ENCODE measurements around the gene SOX15. TPM values are rescaled to one million over a fixed set of nuclear protein-coding genes. Genes with fewer than 3 reads are reported as not detected.

The SOX15 gene
- total and polyA plus RNA-seq, 2 of the 13 experiments (the other 11 are each of a cell fraction or from before 2014, with no cell fraction given), result 0.07 to 0.18 TPM

DNA sequence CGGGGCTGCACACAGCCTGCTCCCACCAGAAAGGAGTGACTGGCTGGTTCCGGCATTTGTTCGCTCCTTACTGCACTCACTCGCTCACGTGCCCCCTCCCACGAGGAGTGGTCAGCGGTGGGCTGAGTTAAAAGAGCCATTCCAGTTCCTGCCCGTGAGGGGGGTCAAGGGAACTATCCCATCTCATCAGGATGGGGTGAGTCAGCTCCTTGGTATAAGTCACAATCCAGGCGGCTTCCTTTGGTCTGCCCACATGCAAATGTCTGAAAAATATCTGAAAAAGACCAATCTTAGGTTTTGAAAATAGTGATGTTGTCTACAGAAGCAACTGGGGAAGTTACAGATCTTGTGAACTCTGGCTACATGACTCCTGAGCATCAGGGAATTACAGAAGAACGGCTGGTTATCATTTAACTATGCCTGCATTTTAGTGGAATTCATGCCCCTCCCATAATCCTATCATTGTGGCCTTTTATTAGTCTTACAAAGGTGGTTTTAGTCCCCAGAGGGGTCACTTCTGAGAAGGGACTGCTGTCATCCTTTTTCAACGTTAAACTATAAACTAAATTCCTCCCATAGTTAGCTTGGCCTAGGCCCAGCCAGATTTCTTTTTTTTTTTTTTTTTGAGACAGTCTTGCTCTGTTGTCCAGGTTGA is 50.9 kb downstream of the SOX15 start (continued):
- TF ChIP-seq, protein P1, sequence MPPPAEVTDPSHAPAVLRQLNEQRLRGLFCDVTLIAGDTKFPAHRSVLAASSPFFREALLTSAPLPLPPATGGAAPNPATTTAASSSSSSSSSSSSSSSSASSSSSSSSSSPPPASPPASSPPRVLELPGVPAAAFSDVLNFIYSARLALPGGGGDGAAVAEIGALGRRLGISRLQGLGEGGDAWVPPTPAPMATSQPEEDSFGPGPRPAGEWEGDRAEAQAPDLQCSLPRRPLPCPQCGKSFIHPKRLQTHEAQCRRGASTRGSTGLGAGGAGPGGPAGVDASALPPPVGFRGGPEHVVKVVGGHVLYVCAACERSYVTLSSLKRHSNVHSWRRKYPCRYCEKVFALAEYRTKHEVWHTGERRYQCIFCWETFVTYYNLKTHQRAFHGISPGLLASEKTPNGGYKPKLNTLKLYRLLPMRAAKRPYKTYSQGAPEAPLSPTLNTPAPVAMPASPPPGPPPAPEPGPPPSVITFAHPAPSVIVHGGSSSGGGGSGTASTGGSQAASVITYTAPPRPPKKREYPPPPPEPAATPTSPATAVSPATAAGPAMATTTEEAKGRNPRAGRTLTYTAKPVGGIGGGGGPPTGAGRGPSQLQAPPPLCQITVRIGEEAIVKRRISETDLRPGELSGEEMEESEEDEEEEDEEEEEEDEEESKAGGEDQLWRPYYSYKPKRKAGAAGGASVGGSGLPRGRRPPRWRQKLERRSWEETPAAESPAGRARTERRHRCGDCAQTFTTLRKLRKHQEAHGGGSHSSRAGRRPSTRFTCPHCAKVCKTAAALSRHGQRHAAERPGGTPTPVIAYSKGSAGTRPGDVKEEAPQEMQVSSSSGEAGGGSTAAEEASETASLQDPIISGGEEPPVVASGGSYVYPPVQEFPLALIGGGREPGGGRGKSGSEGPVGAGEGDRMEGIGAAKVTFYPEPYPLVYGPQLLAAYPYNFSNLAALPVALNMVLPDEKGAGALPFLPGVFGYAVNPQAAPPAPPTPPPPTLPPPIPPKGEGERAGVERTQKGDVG (CRISPR knock-in tag; IDR thresholded peaks at IDR 0.05; ENCODE audit: borderline replicate concordance), result no peak
- no peak for TF ChIP-seq ZNF879 (CRISPR knock-in tag; IDR thresholded peaks at IDR 0.05)
- TF ChIP-seq, protein P2, sequence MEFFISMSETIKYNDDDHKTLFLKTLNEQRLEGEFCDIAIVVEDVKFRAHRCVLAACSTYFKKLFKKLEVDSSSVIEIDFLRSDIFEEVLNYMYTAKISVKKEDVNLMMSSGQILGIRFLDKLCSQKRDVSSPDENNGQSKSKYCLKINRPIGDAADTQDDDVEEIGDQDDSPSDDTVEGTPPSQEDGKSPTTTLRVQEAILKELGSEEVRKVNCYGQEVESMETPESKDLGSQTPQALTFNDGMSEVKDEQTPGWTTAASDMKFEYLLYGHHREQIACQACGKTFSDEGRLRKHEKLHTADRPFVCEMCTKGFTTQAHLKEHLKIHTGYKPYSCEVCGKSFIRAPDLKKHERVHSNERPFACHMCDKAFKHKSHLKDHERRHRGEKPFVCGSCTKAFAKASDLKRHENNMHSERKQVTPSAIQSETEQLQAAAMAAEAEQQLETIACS (CRISPR knock-in tag; IDR thresholded peaks at IDR 0.05), result no peak

Small RNA genes within 50 kb of the gene (small RNA-seq; reads per million reads assigned to genes)
- gene CD68 (ENCODE audit: insufficient read depth in 2 of 3, insufficient read length in 3 of 3, low read depth in 2 of 3, low replicate concordance in 1 of 3), result 0 reads per million in 3 experiments
- gene SNORA48 (ENCODE audit: insufficient read depth in 2 of 3, insufficient read length in 3 of 3, low read depth in 2 of 3, low replicate concordance in 1 of 3), result 0 reads per million in 3 experiments
- gene SNORD10 (ENCODE audit: insufficient read depth in 2 of 3, insufficient read length in 3 of 3, low read depth in 2 of 3, low replicate concordance in 1 of 3), result 0 reads per million in 3 experiments

Other genes starting within 250 kb of the SOX15 start
- gene KCTD11, start 237.9 kb downstream of the SOX15 start, total RNA-seq (2016; rRNA removed; fragmentation: Illumina TruSeq; extraction: Trizol), result 1.3 and 1.6 TPM in 2 replicates
- gene KCTD11, start 237.9 kb downstream of the SOX15 start, polyA plus RNA-seq (2011; rRNA removed), result 2.6 and 3.1 TPM in 2 replicates
- gene TMEM95, start 234.9 kb downstream of the SOX15 start, total RNA-seq (2016; rRNA removed; fragmentation: Illumina TruSeq; extraction: Trizol), result not detected in 2 replicates
- gene TMEM95, start 234.9 kb downstream of the SOX15 start, polyA plus RNA-seq (2011; rRNA removed), result not detected in 2 replicates
- 1.7 and 2.0 TPM in 2 replicates for gene TNK1, start 209.0 kb downstream of the SOX15 start, total RNA-seq (2016; rRNA removed; fragmentation: Illumina TruSeq; extraction: Trizol)
- gene TNK1, start 209.0 kb downstream of the SOX15 start, polyA plus RNA-seq (2011; rRNA removed), result 3.5 and 3.7 TPM in 2 replicates
- 5.6 and 6.0 TPM in 2 replicates for gene PLSCR3, start 195.6 kb downstream of the SOX15 start, total RNA-seq (2016; rRNA removed; fragmentation: Illumina TruSeq; extraction: Trizol)
- gene PLSCR3, start 195.6 kb downstream of the SOX15 start, polyA plus RNA-seq (2011; rRNA removed), result 6.1 and 6.2 TPM in 2 replicates
- 231 and 246 TPM in 2 replicates for gene TMEM256, start 186.0 kb downstream of the SOX15 start, total RNA-seq (2016; rRNA removed; fragmentation: Illumina TruSeq; extraction: Trizol)
- gene TMEM256, start 186.0 kb downstream of the SOX15 start, polyA plus RNA-seq (2011; rRNA removed), result 240 and 252 TPM in 2 replicates
- gene NLGN2, start 182.2 kb downstream of the SOX15 start, total RNA-seq (2016; rRNA removed; fragmentation: Illumina TruSeq; extraction: Trizol), result 1.4 and 1.9 TPM in 2 replicates
- 11.0 and 15.1 TPM in 2 replicates for gene NLGN2, start 182.2 kb downstream of the SOX15 start, polyA plus RNA-seq (2011; rRNA removed)
- gene SPEM1, start 169.8 kb downstream of the SOX15 start, total RNA-seq (2016; rRNA removed; fragmentation: Illumina TruSeq; extraction: Trizol), result not detected in 2 replicates
- not detected in 2 replicates for gene SPEM1, start 169.8 kb downstream of the SOX15 start, polyA plus RNA-seq (2011; rRNA removed)
- gene SPEM2, start 164.5 kb downstream of the SOX15 start, total RNA-seq (2016; rRNA removed; fragmentation: Illumina TruSeq; extraction: Trizol), result not detected in 2 replicates
- gene SPEM2, start 164.5 kb downstream of the SOX15 start, polyA plus RNA-seq (2011; rRNA removed), result not detected in 2 replicates
- not detected in 2 replicates for gene SPEM3, start 161.2 kb downstream of the SOX15 start, total RNA-seq (2016; rRNA removed; fragmentation: Illumina TruSeq; extraction: Trizol)
- gene SPEM3, start 161.2 kb downstream of the SOX15 start, polyA plus RNA-seq (2011; rRNA removed), result not detected in 2 replicates
- 2.0 and 3.1 TPM in 2 replicates for gene TMEM102, start 154.7 kb downstream of the SOX15 start, total RNA-seq (2016; rRNA removed; fragmentation: Illumina TruSeq; extraction: Trizol)
- 1.6 and 2.8 TPM in 2 replicates for gene TMEM102, start 154.7 kb downstream of the SOX15 start, polyA plus RNA-seq (2011; rRNA removed)
- 0.20 and 0.55 TPM in 2 replicates for gene FGF11, start 150.6 kb downstream of the SOX15 start, total RNA-seq (2016; rRNA removed; fragmentation: Illumina TruSeq; extraction: Trizol)
- 7.0 and 7.6 TPM in 2 replicates for gene FGF11, start 150.6 kb downstream of the SOX15 start, polyA plus RNA-seq (2011; rRNA removed)
- 3.6 and 5.4 TPM in 2 replicates for gene CHRNB1, start 145.0 kb downstream of the SOX15 start, total RNA-seq (2016; rRNA removed; fragmentation: Illumina TruSeq; extraction: Trizol)
- gene CHRNB1, start 145.0 kb downstream of the SOX15 start, polyA plus RNA-seq (2011; rRNA removed), result 33.7 and 39.6 TPM in 2 replicates
- 3.3 and 4.3 TPM in 2 replicates for gene ZBTB4, start 110.5 kb downstream of the SOX15 start, total RNA-seq (2016; rRNA removed; fragmentation: Illumina TruSeq; extraction: Trizol)
- gene ZBTB4, start 110.5 kb downstream of the SOX15 start, polyA plus RNA-seq (2011; rRNA removed), result 7.4 and 7.9 TPM in 2 replicates
- 0.07 TPM in 1 of 2 replicates, not detected in the other for gene SLC35G6, start 108.6 kb downstream of the SOX15 start, total RNA-seq (2016; rRNA removed; fragmentation: Illumina TruSeq; extraction: Trizol)
- 0.04 TPM in 1 of 2 replicates, not detected in the other for gene SLC35G6, start 108.6 kb downstream of the SOX15 start, polyA plus RNA-seq (2011; rRNA removed)
- gene POLR2A, start 105.7 kb downstream of the SOX15 start, total RNA-seq (2016; rRNA removed; fragmentation: Illumina TruSeq; extraction: Trizol), result 17.8 and 63.2 TPM in 2 replicates
- 17.2 and 18.3 TPM in 2 replicates for gene POLR2A, start 105.7 kb downstream of the SOX15 start, polyA plus RNA-seq (2011; rRNA removed)
- 0.73 and 0.93 TPM in 2 replicates for gene TNFSF12, start 41.0 kb downstream of the SOX15 start, total RNA-seq (2016; rRNA removed; fragmentation: Illumina TruSeq; extraction: Trizol)
- gene TNFSF12, start 41.0 kb downstream of the SOX15 start, polyA plus RNA-seq (2011; rRNA removed), result 6.3 and 7.2 TPM in 2 replicates
- gene TNFSF13, start 31.3 kb downstream of the SOX15 start, total RNA-seq (2016; rRNA removed; fragmentation: Illumina TruSeq; extraction: Trizol), result 1.7 and 2.5 TPM in 2 replicates
- gene TNFSF13, start 31.3 kb downstream of the SOX15 start, polyA plus RNA-seq (2011; rRNA removed), result 3.3 TPM in 2 replicates
- gene SENP3, start 28.2 kb downstream of the SOX15 start, total RNA-seq (2016; rRNA removed; fragmentation: Illumina TruSeq; extraction: Trizol), result 64.5 and 75.4 TPM in 2 replicates
- gene SENP3, start 28.2 kb downstream of the SOX15 start, polyA plus RNA-seq (2011; rRNA removed), result 55.8 and 57.3 TPM in 2 replicates
- gene CD68, start 10.5 kb downstream of the SOX15 start, total RNA-seq (2016; rRNA removed; fragmentation: Illumina TruSeq; extraction: Trizol), result 4.1 and 10.3 TPM in 2 replicates
- gene CD68, start 10.5 kb downstream of the SOX15 start, polyA plus RNA-seq (2011; rRNA removed), result 104 and 124 TPM in 2 replicates
- gene MPDU1, start 6.2 kb downstream of the SOX15 start, total RNA-seq (2016; rRNA removed; fragmentation: Illumina TruSeq; extraction: Trizol), result 59.5 and 112 TPM in 2 replicates
- 127 and 167 TPM in 2 replicates for gene MPDU1, start 6.2 kb downstream of the SOX15 start, polyA plus RNA-seq (2011; rRNA removed)
- gene FXR2, start 24.8 kb upstream of the SOX15 start, total RNA-seq (2016; rRNA removed; fragmentation: Illumina TruSeq; extraction: Trizol), result 13.4 and 24.4 TPM in 2 replicates
- gene FXR2, start 24.8 kb upstream of the SOX15 start, polyA plus RNA-seq (2011; rRNA removed), result 20.9 and 26.8 TPM in 2 replicates
- gene SAT2, start 37.7 kb upstream of the SOX15 start, total RNA-seq (2016; rRNA removed; fragmentation: Illumina TruSeq; extraction: Trizol), result 83.1 and 93.7 TPM in 2 replicates
- gene SAT2, start 37.7 kb upstream of the SOX15 start, polyA plus RNA-seq (2011; rRNA removed), result 35.7 and 37.6 TPM in 2 replicates
- gene SHBG, start 40.0 kb upstream of the SOX15 start, total RNA-seq (2016; rRNA removed; fragmentation: Illumina TruSeq; extraction: Trizol), result 1.6 and 4.0 TPM in 2 replicates
- gene SHBG, start 40.0 kb upstream of the SOX15 start, polyA plus RNA-seq (2011; rRNA removed), result 6.1 and 10.2 TPM in 2 replicates
- gene ATP1B2, start 60.8 kb upstream of the SOX15 start, total RNA-seq (2016; rRNA removed; fragmentation: Illumina TruSeq; extraction: Trizol), result not detected in 2 replicates
- gene ATP1B2, start 60.8 kb upstream of the SOX15 start, polyA plus RNA-seq (2011; rRNA removed), result 0.04 TPM in 1 of 2 replicates, not detected in the other
- gene TP53, start 97.4 kb upstream of the SOX15 start, total RNA-seq (2016; rRNA removed; fragmentation: Illumina TruSeq; extraction: Trizol), result 29.9 and 35.0 TPM in 2 replicates
- 17.1 and 19.8 TPM in 2 replicates for gene TP53, start 97.4 kb upstream of the SOX15 start, polyA plus RNA-seq (2011; rRNA removed)
- 18.1 and 19.5 TPM in 2 replicates for gene WRAP53, start 98.4 kb upstream of the SOX15 start, total RNA-seq (2016; rRNA removed; fragmentation: Illumina TruSeq; extraction: Trizol)
- 7.0 and 7.2 TPM in 2 replicates for gene WRAP53, start 98.4 kb upstream of the SOX15 start, polyA plus RNA-seq (2011; rRNA removed)
- gene EFNB3, start 115.1 kb upstream of the SOX15 start, total RNA-seq (2016; rRNA removed; fragmentation: Illumina TruSeq; extraction: Trizol), result 0.07 TPM in 1 of 2 replicates, not detected in the other
- gene EFNB3, start 115.1 kb upstream of the SOX15 start, polyA plus RNA-seq (2011; rRNA removed), result 0.18 and 0.25 TPM in 2 replicates
- not detected in 2 replicates for gene DNAH2, start 127.7 kb upstream of the SOX15 start, total RNA-seq (2016; rRNA removed; fragmentation: Illumina TruSeq; extraction: Trizol)
- not detected in 2 replicates for gene DNAH2, start 127.7 kb upstream of the SOX15 start, polyA plus RNA-seq (2011; rRNA removed)
- 2.1 and 2.2 TPM in 2 replicates for gene KDM6B, start 244.1 kb upstream of the SOX15 start, total RNA-seq (2016; rRNA removed; fragmentation: Illumina TruSeq; extraction: Trizol)
- 1.3 and 1.9 TPM in 2 replicates for gene KDM6B, start 244.1 kb upstream of the SOX15 start, polyA plus RNA-seq (2011; rRNA removed)

All from HepG2 (cell line).